ENCODE results near the gene HTD2. TPM values are rescaled to one million over a fixed set of nuclear protein-coding genes. Genes with fewer than 3 reads are reported as not detected.
A peak's percentile ranks its signal among the peaks of the same experiment; 100 is the strongest.

HTD2 gene
- polyA plus RNA-seq, 2 of the 4 experiments (the other 2 are of a cell fraction): 4.6 to 8.4 TPM

GRCh38 chr3:58322793-58323192 lies 16.5 kb downstream of the HTD2 start:
- no peak for FAIRE-seq
- Histone ChIP-seq H3K4me3 (no peak overlapping the region), H3K27ac (no peak overlapping the region), H3K9me3 (no peaks in the 10 kb centered on the region), H3K4me1 (no peaks in the 10 kb centered on the region), H3K4me2 (no peak overlapping the region)
- 55% methylated on average over 1 of the region's 1 CpG for WGBS (ENCODE audit: missing lambda C conversion rate)
- peak in 1 of 2 experiments; percentile 43; a peak in 1 of 6 replicates for ATAC-seq
- ChIA-PET POLR2A (no interaction called here), CTCF (interaction anchor here (0.9 to 3.3 kb wide), 5 partner anchors 14 to 212 kb away, joined by 3 to 21 read pairs (median 4); no protein-coding TSS in a partner anchor)
- no peak for DNase-seq (ENCODE audit: low read depth in 1 of 2, low spot score in 1 of 2)
- no peak for TF ChIP-seq TP53 (CRISPR knock-in tag; IDR thresholded peaks at IDR 0.05)
- no peak for TF ChIP-seq MYC (IDR thresholded peaks at IDR 0.05; ENCODE audit: borderline replicate concordance, low read length)
- TF ChIP-seq KDM1A (IDR thresholded peaks at IDR 0.05; ENCODE audit: low read depth): no peak
- TF ChIP-seq NFE2L2 (conservative IDR thresholded peaks at IDR 0.05; ENCODE audit: low read length): no peak
- no peak for TF ChIP-seq SREBF2 (IDR thresholded peaks at IDR 0.05)
- no peak for TF ChIP-seq RFX5 (IDR thresholded peaks at IDR 0.05)

GRCh38 chr3:58323529-58324390 lies 17.4 kb downstream of the HTD2 start:
- ATAC-seq (no peak), DNase-seq (ENCODE audit: low read depth in 1 of 2, low spot score in 1 of 2) (no peak), FAIRE-seq (no peak)
- Histone ChIP-seq H3K4me1 (no peaks in the 10 kb centered on the region), H3K9me3 (no peaks in the 10 kb centered on the region), H3K4me2 (no peak overlapping the region), H3K27ac (no peak overlapping the region), H3K4me3 (no peak overlapping the region)
- ChIA-PET CTCF (interaction anchor here (0.9 to 1.3 kb wide), 2 partner anchors 88 to 91 kb away, joined by 3 to 4 read pairs; no protein-coding TSS in a partner anchor), POLR2A (no interaction called here)
- TF ChIP-seq JUN (IDR thresholded peaks at IDR 0.05) (no peak), FOXS1 (CRISPR knock-in tag; IDR thresholded peaks at IDR 0.05) (no peak), TFCP2L1 (CRISPR knock-in tag; IDR thresholded peaks at IDR 0.05) (no peak), NFE2L2 (conservative IDR thresholded peaks at IDR 0.05; ENCODE audit: low read length) (no peak), ZSCAN20 (CRISPR knock-in tag; IDR thresholded peaks at IDR 0.05) (no peak), FOSL2 (IDR thresholded peaks at IDR 0.05) (no peak), FOSL2 (CRISPR knock-in tag; IDR thresholded peaks at IDR 0.05) (no peak), ZC3H11A (IDR thresholded peaks at IDR 0.05) (no peak)
- WGBS (ENCODE audit: missing lambda C conversion rate): 82% methylated on average over 3 of the region's 3 CpGs

GRCh38 chr3:58324391-58325390 lies 18.4 kb downstream of the HTD2 start:
- ATAC-seq (no peak), FAIRE-seq (no peak), DNase-seq (ENCODE audit: low read depth in 1 of 2, low spot score in 1 of 2) (no peak)
- Histone ChIP-seq H3K9me3 (no peaks in the 10 kb centered on the region), H3K4me1 (no peaks in the 10 kb centered on the region), H3K4me2 (no peak overlapping the region), H3K27ac (no peak overlapping the region), H3K4me3 (no peak overlapping the region)
- POLR2A ChIA-PET: no interaction called here
- 90% methylated on average over 5 of the region's 7 CpGs for WGBS (ENCODE audit: missing lambda C conversion rate)
- CTCF ChIA-PET: interaction anchor here (0.6 to 1.6 kb wide), 5 partner anchors 16 to 305 kb away, joined by 3 to 7 read pairs (median 4); partner anchors contain the start of genes HTD2 and RPP14
- TF ChIP-seq ZC3H11A (IDR thresholded peaks at IDR 0.05): no peak
- no peak for TF ChIP-seq CTCF (IDR thresholded peaks at IDR 0.05)
- no peak for TF ChIP-seq MAX (IDR thresholded peaks at IDR 0.05)

Measured in A549 (cell line).